D721Med (cell line): ENCODE data around the gene NRROS.

Experiments used
- DNase-seq: peaks from one replicate; pipeline ENCODE4 v3.0.0; 2011; ENCODE audit warnings: low spot score; ENCODE audit not compliant: insufficient read length
- FAIRE-seq: peaks from 2 replicates; lab custom pipeline; 2011; peaks lifted over from hg19 to GRCh38; lab: Jason Lieb, UNC
- TF ChIP-seq, protein P1 (sequence below): IDR thresholded peaks from 2 replicates; pipeline ENCODE4 v1.5.1; 2012; ENCODE audit warnings: mild to moderate bottlenecking, control low read depth; ENCODE audit not compliant: insufficient read depth; ENCODE audit errors: missing control alignments

Gene NRROS

DNA sequence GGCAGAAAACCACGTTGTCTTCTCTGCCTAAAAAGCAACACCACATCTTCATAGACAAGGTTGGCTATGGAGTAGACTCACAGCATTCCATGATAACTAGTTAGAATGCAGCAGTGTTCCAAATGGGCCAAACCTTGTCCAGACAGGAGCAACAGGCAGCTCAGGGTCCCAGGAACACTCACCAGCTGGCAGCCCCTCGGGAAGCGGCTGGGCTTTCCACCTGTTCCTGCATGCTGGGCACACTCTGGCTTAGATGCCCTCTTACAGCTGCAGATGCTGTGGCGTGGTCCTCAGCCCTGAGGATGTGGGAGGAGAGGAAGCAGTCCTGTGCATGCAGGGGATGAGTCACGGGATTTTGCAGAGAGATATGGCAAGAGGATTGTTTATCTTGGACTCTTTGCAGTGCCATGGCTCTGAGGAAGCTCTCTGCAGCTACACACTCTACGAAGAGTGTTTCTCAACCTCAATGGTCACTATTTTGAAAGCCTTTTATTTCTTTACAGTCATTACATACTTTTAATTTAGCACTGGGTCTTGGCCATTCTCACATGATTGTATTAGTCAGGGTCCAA, 11.3 kb downstream of the NRROS start:
- FAIRE-seq (no peak), DNase-seq (peak; percentile 16)
- TF ChIP-seq, protein P1, sequence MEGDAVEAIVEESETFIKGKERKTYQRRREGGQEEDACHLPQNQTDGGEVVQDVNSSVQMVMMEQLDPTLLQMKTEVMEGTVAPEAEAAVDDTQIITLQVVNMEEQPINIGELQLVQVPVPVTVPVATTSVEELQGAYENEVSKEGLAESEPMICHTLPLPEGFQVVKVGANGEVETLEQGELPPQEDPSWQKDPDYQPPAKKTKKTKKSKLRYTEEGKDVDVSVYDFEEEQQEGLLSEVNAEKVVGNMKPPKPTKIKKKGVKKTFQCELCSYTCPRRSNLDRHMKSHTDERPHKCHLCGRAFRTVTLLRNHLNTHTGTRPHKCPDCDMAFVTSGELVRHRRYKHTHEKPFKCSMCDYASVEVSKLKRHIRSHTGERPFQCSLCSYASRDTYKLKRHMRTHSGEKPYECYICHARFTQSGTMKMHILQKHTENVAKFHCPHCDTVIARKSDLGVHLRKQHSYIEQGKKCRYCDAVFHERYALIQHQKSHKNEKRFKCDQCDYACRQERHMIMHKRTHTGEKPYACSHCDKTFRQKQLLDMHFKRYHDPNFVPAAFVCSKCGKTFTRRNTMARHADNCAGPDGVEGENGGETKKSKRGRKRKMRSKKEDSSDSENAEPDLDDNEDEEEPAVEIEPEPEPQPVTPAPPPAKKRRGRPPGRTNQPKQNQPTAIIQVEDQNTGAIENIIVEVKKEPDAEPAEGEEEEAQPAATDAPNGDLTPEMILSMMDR, result no peak

DNA sequence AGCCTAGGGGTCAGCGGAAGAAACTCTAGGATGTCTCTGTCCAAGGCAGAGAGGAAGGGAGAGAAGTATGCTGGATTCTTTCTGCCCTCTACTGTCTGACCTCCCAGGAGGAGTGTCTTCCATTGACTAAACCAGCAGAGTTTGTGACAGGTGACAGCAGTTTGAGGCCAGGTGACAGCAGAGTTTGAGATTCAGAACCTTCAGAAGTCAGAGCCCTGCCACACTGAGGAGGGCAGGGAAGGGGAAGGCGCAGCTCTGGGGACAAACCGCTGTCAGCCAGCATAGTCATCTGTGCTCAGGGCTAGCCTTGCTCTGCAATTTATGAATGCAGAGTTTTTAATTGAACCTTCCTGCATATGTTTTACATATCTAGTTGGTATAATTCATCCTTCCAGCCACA, 12.3 kb downstream of the NRROS start:
- DNase-seq, result peak; percentile 3
- TF ChIP-seq, protein P1, result no peak
- no peak for FAIRE-seq

DNA sequence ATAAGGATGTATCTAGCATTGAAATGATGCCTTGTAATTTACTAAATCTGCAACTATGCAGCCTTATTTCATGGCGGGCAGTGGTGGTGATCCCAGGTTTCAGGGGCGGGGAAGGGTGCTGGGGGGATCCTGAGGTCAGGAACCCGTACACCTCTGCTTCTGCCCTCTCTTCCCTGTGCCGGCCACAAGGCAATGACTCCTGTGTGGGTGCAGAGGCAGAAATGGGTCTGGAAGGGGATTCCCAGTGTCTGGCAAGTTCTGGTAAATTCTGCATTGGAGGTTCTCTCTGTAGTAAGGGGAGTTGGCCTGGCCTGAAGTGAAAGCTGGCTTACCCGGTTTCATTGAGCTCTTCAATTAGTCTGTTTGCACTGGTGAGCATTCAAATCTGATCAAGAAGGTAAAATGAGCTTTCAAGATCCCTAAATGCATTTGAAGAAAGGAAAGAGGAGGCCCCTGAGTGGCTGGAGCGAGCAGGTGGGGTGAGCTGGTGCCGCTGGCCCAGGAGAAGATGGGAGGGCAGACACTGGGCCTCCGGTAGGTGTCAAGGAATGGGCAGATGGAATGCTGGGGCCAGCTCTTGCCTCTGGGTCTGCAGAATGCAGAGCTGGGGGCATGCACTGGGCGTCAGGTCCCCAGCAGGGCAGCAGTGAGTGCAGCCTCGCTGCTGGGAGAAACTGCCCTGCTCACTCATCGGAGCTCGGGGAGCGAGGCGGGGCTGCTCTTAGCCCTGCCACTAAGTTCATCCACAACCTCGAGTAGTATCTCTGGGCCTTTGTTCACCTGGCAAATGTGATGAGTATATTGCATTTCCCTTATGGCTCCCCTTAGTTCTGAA, 13.7 kb downstream of the NRROS start:
- FAIRE-seq (no peak), DNase-seq (no peak)
- TF ChIP-seq, protein P1, result no peak

DNA sequence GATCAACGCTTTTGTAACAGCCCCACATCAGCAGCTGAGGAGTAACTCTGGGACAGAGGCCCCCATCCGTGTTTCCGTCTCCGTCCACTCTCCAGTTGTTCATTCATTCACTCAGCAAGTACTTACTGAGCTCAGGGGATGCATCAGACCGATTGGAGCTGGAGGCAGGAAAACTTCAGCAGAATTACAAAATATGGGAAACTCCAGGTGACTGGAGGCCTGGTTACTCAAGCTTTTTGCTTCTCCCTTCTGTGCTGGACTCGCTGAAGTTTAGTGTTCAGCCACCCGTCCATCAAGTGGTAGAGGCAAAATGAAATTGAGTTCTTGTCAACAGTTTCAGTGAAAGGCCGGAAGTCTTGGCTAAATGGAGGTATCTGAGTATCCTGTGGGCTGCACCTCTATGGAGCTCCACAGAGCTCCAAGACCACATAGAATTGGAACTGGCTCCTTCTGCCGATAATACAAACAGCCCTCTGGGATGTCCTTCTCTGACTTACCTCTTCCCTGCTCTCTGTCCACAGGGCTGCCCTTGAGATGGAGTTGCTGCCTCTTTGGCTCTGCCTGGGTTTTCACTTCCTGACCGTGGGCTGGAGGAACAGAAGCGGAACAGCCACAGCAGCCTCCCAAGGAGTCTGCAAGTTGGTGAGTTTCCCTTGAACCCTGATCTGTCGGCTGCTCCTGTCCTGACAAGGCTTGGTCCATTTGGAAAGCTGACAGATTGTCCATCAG, 14.7 kb downstream of the NRROS start:
- TF ChIP-seq, protein P1, result no peak
- FAIRE-seq (no peak), DNase-seq (no peak)

DNA sequence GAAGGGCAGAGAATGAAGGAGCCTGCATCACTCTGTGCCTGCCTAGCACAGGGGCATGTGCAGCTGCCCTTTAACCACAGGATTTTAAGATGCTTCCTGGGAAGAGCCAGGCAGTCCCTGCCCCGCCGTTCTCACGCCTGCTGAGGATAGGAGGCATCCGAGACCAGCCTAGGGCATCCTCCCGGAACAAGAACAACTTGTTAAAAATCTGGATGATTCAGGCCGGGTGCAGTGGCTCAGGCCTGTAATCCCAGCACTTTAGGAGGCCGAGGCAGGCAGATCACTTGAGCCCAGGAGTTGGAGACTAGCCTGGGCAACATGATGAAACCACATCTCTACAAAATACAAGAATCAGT, 15.2 kb downstream of the NRROS start:
- DNase-seq (no peak), FAIRE-seq (no peak)
- TF ChIP-seq, protein P1, result no peak

DNA sequence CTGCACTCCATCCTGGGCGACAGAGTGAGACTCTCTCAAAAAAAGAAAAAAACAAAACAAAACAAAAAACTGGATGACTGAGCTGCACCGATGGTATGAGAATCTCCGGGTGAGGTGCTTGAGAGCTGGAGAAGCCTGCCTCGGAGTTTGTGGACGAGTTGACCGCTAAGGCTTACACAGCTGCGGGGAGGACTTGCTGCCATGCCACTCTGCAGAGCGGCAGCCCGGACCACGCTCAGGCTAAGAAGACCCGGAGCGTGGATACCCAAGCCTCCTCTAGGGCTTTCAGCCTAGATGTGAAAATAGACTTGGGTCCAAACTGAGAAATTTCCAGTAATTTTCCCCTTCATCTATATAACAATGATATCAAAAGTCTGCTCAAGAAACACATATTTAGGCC, 16.0 kb downstream of the NRROS start:
- DNase-seq (no peak), FAIRE-seq (no peak)
- TF ChIP-seq, protein P1, result no peak
